Activated T-helper 1 cell treated with anti-CD3 and anti-CD28 coated beads, Interleukin-12 subunit alpha, Interleukin-12 subunit beta, Interleukin-2, Interleukin-4 antibody, amounts not matched to agents 30 ng/mL and 10 ng/mL and 1 ng/mL, durations not matched to agents 14 hours and 24 hours and 36 hours (primary cell): ENCODE results near the gene SETD6. TPM values are rescaled to one million over a fixed set of nuclear protein-coding genes. Genes with fewer than 3 reads are reported as not detected.

ENCODE experiments used
- DNase-seq: peaks from one replicate; pipeline ENCODE4 v3.0.0; 2021; ENCODE audit warnings: low spot score
- H3K27ac Mint-ChIP-seq: one replicate; pipeline ENCODE4 v1.8.0; 2021; ENCODE audit warnings: mild to moderate bottlenecking, mixed read lengths
- H3K27me3 Mint-ChIP-seq: one replicate; pipeline ENCODE4 v1.8.0; 2022; ENCODE audit warnings: mild to moderate bottlenecking, moderate library complexity, mixed read lengths; ENCODE audit not compliant: insufficient read depth
- H3K36me3 Mint-ChIP-seq: one replicate; pipeline ENCODE4 v1.8.0; 2021; ENCODE audit warnings: low read depth, mixed read lengths
- H3K4me1 Mint-ChIP-seq: one replicate; pipeline ENCODE4 v1.8.0; 2021; ENCODE audit warnings: low read depth, mixed read lengths
- H3K4me3 Mint-ChIP-seq: one replicate; pipeline ENCODE4 v1.8.0; 2021; ENCODE audit warnings: mild to moderate bottlenecking, moderate library complexity, mixed read lengths
- H3K9me3 Mint-ChIP-seq: one replicate; pipeline ENCODE4 v1.8.0; 2021; ENCODE audit warnings: mixed read lengths
- intact Hi-C: fragments of 100-400 bp; cut with micrococcal nuclease; formaldehyde crosslinking; loops from one replicate; pipeline ENCODE4 v1.15.1; 2024
- total RNA-seq: library from RNA; stranded (reverse); gene quantifications from 2 replicates; pipeline ENCODE4 v1.2.3, GENCODE V29; 2022

Gene SETD6
- total RNA-seq, 1 donor from 2014 or later, result 32.1 TPM

DNA sequence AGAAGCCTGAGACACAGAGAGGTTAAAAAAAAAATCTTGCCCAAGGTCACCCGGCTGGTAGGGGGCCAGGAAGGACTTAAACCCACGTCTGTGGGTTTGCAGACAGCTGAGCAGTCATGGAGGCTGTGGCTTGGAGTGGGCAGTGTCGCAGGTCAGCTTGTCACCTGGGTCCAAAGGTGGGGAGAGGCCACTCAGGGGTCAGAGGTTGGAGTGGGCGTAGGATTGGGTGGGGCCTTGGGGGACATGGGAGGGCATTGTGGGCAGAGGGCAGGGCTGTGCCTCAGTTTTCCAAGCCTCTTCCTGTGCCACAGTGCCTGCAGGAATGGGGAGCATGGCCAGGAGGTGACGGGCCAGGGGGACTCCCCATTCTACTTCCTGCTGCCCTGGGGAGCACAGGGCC lies 17.4 kb upstream of the SETD6 start:
- DNase-seq, result no peak
- peaks cover 9% of the 10 kb centered on the region for H3K4me1 Mint-ChIP-seq
- H3K27ac Mint-ChIP-seq, result peak overlapping the region; percentile 18
- peaks cover 4% of the 10 kb centered on the region for H3K27me3 Mint-ChIP-seq
- H3K4me3 Mint-ChIP-seq, result no peak overlapping the region
- H3K9me3 Mint-ChIP-seq, result no peaks in the 10 kb centered on the region
- no peaks in the 10 kb centered on the region for H3K36me3 Mint-ChIP-seq
- intact Hi-C loops, result loop anchor here (5.0 kb wide), 3 partner anchors 259 to 371 kb away; partner anchors contain the start of genes CFAP20 and CSNK2A2

DNA sequence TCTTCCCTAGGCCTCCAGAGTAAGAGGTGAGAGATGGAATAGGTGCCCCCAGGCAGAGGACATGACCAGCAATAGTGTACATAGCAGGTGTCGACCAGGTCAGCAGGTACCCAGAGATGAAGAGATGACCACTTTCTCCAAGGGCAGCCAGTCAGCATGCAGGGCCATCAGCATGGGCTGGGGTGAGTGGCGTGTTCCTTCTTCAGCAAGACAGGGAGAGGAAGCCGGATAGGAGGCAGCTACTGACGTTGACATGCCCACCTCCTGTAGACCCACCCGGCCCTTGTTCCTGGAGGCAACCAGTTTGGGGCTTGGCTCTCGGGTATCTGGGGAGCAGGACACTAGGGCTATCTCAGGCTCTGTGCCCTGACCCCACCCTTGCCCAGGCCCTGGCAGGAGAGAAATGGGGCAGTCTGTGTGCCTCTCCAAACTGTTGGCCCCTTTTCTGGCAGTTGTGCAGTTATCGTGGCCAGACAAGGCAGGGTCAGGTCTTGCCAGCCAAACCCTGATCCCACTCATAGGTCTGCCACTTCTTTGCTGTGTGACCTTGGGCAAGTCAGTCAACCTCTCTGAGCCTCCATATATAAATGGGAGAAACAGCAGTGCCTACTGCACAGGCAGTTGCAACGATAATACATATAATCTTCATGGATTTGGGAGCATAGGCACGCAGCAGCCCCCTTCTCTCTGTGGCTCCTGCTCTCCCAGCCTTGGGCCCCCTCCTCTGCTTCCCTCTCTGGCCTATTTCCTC lies 16.8 kb upstream of the SETD6 start:
- intact Hi-C loops, result loop anchor here (5.0 kb wide), 3 partner anchors 259 to 371 kb away; partner anchors contain the start of genes CFAP20 and CSNK2A2
- no peak for DNase-seq
- no peaks in the 10 kb centered on the region for H3K9me3 Mint-ChIP-seq
- no peaks in the 10 kb centered on the region for H3K36me3 Mint-ChIP-seq
- H3K27ac Mint-ChIP-seq, result no peak overlapping the region
- peaks cover 9% of the 10 kb centered on the region for H3K4me1 Mint-ChIP-seq
- H3K4me3 Mint-ChIP-seq, result no peak overlapping the region
- peaks cover 4% of the 10 kb centered on the region for H3K27me3 Mint-ChIP-seq

DNA sequence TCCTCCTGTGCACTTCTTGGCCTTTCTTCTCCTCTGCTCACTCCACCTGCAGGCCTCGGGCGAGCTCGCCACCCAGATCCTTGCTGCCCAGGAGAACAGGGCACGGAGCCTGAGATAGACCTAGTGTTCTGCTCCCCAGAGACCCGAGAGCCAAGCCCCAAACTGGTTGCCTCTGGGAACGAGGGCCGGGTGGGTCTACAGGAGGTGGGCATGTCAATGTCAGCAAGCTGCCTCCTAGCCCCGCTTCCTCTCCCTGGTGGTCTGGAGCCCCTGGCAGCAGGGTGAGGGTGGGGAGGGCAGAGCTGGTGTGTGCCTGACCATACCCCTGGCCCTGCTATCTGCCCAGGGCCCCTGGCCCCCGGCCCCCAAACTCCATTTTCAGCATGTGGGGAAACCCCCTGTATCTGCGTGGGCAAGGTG lies 16.2 kb upstream of the SETD6 start:
- H3K27ac Mint-ChIP-seq, result no peak overlapping the region

DNA sequence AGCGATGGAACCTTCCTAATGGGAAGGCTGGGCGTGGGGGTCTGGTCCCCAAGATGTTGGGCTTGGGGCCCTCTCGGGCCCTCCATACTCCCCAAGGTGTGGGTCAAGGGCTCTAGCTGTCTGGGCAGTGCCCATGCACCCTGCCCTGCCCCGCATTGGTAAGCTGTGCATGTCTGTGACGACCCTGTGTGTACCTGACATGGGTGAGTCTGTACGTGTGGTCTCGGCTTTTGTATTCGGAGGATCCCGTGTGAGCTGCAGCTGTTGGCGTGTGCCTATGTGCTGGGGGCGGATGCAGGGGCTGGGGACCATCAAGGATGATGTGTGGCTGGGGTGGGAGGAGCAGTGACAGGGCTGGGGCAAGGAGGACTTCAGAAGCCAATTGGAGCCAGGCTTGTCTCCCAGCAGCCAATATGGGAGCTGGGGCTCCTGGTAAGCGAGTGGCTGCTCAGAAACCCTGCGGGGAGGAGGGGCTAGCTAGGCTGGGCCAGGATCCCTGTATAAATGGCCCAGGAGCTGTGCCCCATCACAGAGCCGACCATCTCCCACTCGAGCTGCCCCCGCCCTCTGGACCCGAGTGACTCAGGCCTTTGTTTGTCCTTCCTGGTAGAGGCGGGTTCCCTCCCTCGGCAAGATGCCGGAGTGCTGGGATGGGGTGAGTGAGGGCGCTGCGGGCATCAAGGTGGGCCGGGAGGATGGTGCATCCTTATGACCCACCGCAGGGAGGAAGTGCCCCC lies 15.5 kb upstream of the SETD6 start, which contains the start of gene NDRG4:
TSS of gene NDRG4 (plus strand) at position 529 of the 737 bp plus-strand sequence. CDS start at position 635, 106 bp downstream.
- peak; percentile 14 for DNase-seq
- Mint-ChIP-seq H3K36me3 (no peaks in the 10 kb centered on the region), H3K9me3 (no peaks in the 10 kb centered on the region), H3K27me3 (peaks cover 4% of the 10 kb centered on the region), H3K27ac (no peak within 1 kb of the TSS), H3K4me1 (peaks cover 9% of the 10 kb centered on the region), H3K4me3 (peak within 1 kb of the TSS; percentile 7)
- intact Hi-C loops, result loop anchor here (5.0 kb wide), 3 partner anchors 258 to 372 kb away; partner anchors contain the start of genes CFAP20 and CSNK2A2

More for the DNA sequence above, 16.2 kb upstream of the SETD6 start:
- no peak for DNase-seq
- Mint-ChIP-seq H3K9me3 (no peaks in the 10 kb centered on the region), H3K36me3 (no peaks in the 10 kb centered on the region), H3K4me1 (peaks cover 9% of the 10 kb centered on the region), H3K27me3 (peaks cover 4% of the 10 kb centered on the region), H3K4me3 (no peak overlapping the region)
- intact Hi-C loops, result loop anchor here (5.0 kb wide), 3 partner anchors 258 to 372 kb away; partner anchors contain the start of genes CFAP20 and CSNK2A2

DNA sequence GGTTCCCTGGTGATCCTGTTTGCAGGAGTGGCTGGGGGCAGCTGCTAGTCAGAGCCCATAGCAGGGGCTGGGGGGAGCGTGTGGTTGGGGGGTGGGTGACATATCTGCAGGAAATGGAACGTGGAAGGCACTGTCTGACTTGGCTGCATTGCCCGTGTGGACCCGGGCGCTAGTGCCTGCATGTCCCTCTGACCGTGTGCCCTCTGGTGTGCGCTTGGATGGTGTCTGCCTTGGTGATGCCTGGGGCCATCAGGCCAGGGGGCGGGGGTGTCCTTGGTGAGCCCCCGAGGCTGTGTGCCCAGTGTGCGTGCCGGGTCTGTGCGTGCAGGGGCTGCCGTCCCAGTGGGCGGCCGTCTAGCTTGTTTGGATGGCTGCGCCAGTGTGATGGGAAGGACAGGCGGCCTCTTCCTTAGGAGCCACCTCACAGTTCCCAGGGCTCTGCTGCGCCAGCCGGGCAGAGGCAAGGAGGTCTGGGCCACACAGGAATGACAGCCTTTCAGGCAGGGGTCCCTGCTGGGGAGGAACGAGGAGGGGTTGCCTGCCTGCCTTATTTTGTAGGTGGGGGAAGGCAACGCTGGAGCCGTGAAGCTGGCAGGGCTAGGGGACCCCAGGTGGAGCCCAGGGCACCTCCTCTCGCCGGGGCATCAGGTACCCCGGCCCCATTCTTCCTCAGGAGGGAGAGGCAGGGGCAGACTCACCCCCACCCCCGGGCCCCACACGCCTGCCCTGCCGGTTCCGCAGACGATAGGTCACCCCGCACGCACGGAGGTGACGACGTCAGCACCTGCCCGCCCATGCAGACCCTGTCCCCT lies 14.7 kb upstream of the SETD6 start:
- Mint-ChIP-seq H3K4me1 (peaks cover under 1% of the 10 kb centered on the region), H3K4me3 (peak overlapping the region; percentile 74), H3K9me3 (no peaks in the 10 kb centered on the region), H3K27me3 (peaks cover 4% of the 10 kb centered on the region), H3K36me3 (no peaks in the 10 kb centered on the region), H3K27ac (no peak overlapping the region)
- no peak for DNase-seq
- intact Hi-C loops, result loop anchor here (1.0 kb wide), 1 partner anchor 16 kb away; no protein-coding TSS in a partner anchor

DNA sequence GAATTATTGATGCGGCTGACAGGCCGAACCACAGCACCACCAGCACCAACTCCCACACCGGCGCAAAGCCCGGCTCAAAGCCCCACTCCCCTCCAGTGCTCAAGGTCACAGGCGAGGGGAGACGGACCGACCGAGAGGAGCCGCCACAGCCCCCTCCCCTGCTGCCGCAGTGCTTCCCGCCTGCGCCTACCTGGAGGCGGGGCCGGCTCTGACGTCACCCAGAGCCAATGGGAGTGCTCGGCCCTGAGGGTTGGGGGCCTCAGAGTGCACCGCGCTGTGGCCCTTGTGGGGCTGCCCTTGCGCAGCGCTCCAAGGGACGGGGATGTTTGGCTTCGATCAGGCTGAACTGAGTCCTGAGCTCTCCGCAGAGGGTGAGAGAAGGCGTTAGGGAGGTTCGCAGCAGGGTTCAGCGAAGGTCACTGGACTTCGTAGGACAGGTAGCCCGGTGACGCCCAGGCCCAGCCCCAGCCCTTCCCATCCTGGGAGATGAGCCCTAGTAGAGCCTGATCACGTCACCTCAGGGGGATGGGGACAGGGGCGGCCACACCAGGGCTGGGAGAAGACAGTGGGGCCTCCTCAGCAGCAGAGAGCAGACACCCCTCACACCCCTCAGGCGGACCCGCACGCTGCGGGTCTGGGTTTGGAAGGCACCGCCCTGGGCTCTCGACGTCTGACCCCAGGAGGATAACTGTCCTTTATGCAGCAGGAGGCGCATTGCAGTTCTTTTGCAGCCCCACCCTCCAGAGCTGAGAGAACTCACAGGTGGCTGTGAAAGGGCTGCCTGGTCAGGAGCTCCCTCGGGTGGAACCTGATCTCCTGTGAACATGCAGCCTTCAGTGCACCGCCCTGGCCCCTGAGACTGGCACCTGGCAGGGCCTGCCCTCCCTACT lies 13.8 kb upstream of the SETD6 start:
- H3K4me1 Mint-ChIP-seq, result no peaks in the 10 kb centered on the region
- H3K27me3 Mint-ChIP-seq, result peaks cover 4% of the 10 kb centered on the region
- H3K4me3 Mint-ChIP-seq, result peak overlapping the region; percentile 74
- no peak overlapping the region for H3K27ac Mint-ChIP-seq
- intact Hi-C loops, result loop anchor here (1.0 kb wide), 1 partner anchor 15 kb away; no protein-coding TSS in a partner anchor
- no peaks in the 10 kb centered on the region for H3K9me3 Mint-ChIP-seq
- no peaks in the 10 kb centered on the region for H3K36me3 Mint-ChIP-seq
- DNase-seq, result peak; percentile 34

DNA sequence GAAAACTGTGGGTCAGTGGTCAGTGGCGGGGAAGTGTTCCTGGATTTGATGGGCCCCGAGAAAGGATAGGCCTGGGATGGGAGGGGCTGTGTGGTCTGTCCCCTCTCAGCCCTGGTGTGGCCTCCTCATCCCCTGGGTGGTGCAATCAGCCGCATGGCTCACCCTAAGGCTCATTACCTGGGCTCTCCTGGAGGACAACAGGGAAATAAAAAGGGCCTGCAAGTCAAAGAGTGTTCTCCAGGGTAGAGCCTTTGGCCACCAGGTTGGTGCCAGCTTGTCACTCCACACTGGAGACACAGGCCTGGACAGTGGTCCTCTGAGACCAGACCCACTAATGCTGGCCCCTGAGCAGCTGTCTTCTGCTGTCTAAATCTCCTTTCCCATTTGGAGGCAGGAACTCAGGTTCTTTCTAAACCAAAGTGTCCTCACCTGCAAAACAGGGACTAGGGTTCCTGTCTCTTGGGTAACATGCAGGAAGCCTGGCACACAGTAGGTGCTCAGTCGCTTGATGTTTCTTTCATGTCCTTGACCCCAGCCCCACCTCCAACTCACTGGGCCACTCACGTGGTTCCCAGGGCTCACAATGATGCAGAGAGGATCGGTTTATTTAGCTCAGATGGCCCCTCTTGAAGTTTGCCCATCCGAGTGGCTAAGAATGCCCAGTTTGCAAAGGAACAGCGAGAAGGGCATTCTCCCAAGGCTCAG lies 12.9 kb upstream of the SETD6 start:
- intact Hi-C loops, result no loop called here
- H3K4me1 Mint-ChIP-seq, result no peaks in the 10 kb centered on the region
- no peaks in the 10 kb centered on the region for H3K9me3 Mint-ChIP-seq
- H3K36me3 Mint-ChIP-seq, result no peaks in the 10 kb centered on the region
- H3K4me3 Mint-ChIP-seq, result no peak overlapping the region
- no peak overlapping the region for H3K27ac Mint-ChIP-seq
- peaks cover 4% of the 10 kb centered on the region for H3K27me3 Mint-ChIP-seq
- DNase-seq, result no peak

DNA sequence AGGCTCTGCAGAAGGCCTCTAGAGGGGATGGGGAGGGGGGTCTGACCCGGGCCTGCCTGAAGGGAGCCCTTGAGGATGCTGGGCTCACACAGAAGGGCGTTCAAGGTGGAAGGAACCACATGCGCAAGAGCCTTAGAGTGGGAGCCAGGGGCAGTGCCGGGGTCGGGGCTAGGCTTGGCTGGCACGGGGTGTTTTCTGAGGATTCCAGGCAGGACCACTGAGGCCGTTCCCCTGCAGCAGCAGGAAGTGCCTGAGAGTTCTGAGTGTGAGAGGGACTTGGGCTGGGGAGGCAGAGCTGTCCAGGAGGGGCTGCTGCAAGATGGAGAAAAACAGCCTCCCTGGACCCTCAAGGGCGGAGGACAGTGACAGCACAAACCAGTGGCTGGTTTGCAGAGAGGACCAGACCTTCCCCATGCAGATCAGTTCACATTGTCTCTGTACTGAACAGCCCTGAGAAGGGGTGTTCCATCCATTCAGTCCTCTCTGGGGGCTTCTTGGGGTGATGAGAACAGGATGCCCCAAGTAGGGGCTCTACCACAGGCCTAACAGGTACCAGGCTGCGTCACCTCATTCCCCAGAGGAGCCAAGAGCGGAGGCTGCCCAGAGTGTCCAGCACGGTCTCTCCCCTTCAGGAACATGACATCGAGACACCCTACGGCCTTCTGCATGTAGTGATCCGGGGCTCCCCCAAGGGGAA lies 12.0 kb upstream of the SETD6 start:
- intact Hi-C loops, result no loop called here

DNA sequence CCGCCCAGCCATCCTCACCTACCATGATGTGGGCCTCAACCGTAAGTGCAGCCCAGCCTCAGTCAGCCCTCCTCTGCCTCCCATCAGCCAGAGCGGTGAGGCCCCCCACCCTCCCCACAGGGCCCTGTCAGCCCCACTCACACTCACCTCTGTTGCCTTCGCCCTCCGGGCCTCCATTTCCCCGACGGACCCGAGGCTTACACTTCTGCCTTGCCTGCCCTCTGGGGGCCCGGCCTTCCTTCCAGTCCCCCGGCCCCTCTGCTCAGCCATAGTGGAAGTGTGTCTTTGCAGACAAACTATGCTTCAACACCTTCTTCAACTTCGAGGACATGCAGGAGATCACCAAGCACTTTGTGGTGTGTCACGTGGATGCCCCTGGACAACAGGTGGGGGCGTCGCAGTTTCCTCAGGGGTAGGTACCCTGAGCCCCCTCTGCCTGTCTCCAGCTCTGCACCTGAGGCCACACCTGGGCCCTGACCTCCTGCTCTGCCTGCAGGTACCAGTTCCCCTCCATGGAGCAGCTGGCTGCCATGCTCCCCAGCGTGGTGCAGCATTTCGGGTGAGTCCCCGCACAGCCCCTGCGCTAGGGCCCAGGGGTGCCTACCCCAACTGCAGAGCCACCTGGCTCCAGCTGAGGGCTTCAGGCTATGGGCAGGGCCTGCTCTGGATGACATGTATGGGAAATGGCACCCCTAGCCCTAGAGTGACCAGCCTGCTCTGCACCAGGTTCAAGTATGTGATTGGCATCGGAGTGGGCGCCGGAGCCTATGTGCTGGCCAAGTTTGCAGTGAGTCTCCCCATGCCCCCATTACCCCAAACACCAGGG lies 11.2 kb upstream of the SETD6 start:
- H3K9me3 Mint-ChIP-seq, result no peaks in the 10 kb centered on the region
- H3K4me3 Mint-ChIP-seq, result no peak overlapping the region
- intact Hi-C loops, result no loop called here
- H3K4me1 Mint-ChIP-seq, result no peaks in the 10 kb centered on the region
- H3K27me3 Mint-ChIP-seq, result peaks cover 4% of the 10 kb centered on the region
- no peak overlapping the region for H3K27ac Mint-ChIP-seq
- H3K36me3 Mint-ChIP-seq, result no peaks in the 10 kb centered on the region
- DNase-seq, result no peak

More for the DNA sequence above, 12.0 kb upstream of the SETD6 start:
- peaks cover 4% of the 10 kb centered on the region for H3K27me3 Mint-ChIP-seq
- no peaks in the 10 kb centered on the region for H3K4me1 Mint-ChIP-seq
- H3K9me3 Mint-ChIP-seq, result no peaks in the 10 kb centered on the region
- H3K4me3 Mint-ChIP-seq, result no peak overlapping the region
- no peak overlapping the region for H3K27ac Mint-ChIP-seq
- no peaks in the 10 kb centered on the region for H3K36me3 Mint-ChIP-seq
- DNase-seq, result no peak
